ENCODE data around the gene ABLIM3.

ABLIM3 gene

GRCh38 chr5:149195337-149195887, 54.1 kb downstream of the ABLIM3 start:
- FAIRE-seq = no peak

DNA sequence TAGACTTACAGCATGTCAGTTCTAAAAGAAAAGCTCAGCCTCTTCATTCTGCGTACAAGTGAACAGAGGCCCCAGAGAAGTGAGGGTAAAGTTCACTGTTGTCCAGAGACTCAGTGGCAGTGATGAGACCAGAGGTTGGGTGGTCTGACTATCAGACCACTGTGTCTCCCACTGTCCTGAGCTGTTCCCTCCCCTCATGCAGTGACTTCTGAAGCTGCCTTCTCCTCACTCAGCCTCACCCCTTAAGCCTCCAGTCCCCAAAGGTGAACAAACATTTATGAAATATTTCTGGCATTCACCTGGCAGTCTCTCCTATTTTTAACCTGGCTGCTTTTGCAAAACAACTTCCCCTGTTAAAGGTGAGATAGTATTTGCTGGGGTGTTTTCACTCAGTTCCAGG, 54.7 kb downstream of the ABLIM3 start:
- no peak for FAIRE-seq

DNA sequence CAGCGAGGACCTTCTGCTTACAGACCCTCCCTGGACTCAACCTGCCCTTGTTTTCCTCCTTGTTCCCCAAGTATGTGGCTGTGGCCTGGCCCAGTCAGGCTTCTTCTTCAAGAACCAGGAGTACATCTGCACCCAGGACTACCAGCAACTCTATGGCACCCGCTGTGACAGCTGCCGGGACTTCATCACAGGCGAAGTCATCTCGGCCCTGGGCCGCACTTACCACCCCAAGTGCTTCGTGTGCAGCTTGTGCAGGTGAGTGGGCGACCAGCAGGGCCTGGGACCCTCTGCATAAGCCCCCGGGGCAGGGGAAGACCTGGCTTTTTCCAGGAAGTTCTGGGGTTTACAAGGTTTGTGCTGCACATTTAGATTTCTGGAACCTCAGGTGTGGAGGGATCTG, 56.9 kb downstream of the ABLIM3 start:
- no peak for FAIRE-seq

GRCh38 chr5:149200355-149200754, 59.1 kb downstream of the ABLIM3 start:
- FAIRE-seq = no peak

DNA sequence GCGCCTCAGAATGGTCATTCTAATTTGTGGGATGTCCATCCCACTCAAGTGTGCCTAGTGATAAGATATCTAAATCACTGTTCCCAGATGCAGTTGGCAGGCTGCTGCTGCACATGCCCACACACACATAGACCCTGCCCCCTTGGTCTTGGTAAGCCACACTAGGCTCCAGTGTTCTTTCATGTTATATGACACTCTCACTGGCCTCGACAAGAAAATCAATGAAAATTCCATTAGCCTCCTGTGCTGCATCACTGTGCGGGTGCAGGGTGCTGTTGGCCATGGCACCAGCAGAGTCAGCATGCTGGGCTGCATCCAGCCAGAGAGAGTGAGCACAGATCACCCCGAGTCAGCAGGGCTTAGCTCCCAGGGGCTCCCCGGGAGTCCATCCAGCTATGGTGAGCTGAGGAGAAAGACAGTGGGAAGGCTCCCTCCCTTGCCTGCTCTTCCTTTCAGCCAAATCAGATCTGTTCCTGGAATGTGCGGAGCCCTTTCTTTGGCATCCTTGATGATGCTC, 59.9 kb downstream of the ABLIM3 start:
- no peak for FAIRE-seq

DNA sequence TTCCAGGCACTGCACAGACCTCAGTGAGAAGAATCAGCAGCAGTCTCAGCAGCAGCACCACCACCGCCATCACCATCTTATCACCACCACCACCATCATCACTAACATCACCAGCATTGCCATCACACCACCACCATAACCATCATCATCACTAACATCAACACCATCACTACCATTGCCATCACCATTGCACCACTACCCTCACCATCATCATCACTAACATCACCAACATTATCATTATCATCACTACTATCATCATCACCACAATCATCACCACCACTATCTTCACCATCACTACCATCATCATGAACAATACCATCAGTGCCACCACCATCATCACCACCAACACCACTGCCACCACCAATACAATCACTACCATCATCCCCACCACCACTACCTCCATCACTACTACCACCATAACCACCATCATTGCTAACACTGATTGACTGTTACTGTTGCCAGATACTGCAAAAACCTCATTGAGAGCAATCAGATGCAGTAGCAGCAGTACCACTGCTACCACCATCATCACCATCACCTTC, 61.7 kb downstream of the ABLIM3 start:
- FAIRE-seq = no peak

DNA sequence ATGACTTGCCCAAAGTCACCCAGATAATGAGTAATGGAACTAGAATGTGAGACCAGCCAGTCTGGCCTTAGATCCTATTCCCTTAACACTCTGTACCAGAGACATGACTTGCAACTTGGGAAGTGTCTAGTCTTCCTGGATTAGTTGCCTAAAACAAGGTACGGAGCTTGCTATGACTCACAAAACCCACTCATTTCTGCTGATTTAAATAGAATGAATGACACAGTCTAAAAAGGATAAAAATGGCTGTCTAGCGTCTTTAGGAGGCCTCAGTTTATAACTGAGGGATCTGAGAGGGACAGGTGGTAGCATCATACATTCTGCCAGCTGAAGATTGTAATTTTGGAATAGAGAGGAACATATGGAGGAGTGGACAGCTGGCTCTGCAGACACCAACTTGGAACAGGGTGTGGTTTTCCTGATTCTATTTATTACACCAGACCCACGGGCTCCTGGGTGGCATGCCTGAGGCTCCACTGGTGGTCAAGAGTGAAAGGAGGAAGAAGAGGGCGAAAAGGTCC, 62.7 kb downstream of the ABLIM3 start:
- FAIRE-seq = no peak

DNA sequence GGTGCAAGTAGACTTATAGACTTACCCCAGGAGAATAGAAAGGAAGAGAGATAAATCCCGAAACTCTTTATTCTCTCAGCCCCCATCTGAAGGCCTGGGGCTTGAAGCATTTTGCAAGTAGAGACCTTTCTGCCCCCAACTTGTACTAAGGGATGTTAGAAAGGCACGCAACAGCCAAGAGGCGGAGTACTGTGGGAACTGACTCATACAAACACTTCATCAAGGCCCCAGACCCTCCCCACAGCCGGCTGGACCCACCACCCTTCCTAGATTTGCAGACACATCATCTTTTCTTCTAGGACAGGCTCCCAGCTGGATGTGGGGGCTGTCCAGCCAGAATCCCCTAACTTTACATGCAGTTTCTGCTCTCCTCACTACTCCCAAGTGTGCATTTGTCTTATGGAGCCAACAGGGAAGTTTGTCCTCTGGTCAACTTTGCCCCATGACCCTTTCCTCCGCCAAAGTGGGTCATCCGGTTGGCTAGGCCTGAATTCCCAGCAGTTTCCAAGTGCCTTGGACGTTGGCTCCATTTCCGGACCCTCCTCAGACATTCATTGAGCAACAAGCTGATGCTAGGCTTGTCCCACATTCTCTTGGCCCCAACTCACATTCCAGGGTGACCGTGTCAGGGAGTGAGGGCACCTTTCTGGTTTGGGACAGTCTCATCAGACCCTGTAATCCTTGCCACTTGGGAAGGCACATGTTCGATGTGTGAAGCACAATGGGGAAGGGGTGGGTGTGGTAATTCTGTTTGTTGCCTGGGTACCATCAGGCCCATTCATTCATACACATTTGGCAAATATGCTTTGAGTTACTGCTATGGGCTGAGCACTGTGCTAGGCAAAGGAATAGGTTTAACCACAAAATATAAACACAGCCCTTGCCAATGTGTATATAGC, 64.6 kb downstream of the ABLIM3 start:
- no peak for FAIRE-seq

DNA sequence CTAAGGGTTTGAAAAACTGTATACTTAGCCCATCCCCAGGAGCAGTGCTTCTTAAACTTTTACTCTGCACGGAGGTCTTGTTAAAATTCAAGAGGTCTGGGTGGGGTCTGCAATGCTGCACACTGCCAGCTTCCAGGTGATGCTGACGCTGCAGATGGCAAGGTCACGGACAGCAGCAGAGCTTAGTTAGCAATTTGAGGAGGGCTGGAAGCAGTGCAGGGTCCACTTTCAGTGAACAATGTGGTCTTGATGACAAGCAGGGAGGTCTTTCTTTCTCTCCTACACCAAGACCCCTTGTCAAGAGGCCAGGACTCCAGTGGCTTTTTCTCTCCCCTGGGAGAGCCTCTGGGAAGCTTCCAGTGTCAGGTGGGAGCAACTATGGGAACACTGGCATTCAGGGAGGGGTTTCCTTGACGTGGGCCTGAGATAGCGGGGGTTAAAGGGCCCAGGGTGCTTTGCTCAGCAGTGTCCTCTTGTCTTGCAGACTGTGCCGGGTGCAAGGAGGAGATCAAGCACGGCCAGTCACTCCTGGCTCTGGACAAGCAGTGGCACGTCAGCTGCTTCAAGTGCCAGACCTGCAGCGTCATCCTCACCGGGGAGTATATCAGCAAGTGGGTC, 65.3 kb downstream of the ABLIM3 start:
- FAIRE-seq = no peak

GRCh38 chr5:149207831-149208230, 66.5 kb downstream of the ABLIM3 start:
- no peak for FAIRE-seq

DNA sequence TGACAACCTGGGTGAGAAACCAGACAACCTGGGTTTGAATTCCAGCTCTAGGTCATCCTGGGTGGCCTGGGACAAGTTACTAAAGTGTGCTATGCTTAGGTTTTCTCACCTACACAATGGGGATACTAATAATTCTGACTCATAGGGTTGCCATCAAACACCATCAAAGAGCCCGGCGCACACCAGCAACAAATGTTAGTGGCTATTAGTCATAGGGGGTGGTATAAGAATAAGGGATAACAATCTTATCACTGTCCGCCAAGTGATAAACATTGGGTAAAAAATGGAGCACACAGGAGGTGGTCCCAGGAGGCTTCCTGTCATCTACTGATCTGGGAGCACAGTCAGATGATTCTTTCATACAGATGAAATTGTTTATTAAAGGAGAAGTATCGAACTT, 68.9 kb downstream of the ABLIM3 start:
- no peak for FAIRE-seq

DNA sequence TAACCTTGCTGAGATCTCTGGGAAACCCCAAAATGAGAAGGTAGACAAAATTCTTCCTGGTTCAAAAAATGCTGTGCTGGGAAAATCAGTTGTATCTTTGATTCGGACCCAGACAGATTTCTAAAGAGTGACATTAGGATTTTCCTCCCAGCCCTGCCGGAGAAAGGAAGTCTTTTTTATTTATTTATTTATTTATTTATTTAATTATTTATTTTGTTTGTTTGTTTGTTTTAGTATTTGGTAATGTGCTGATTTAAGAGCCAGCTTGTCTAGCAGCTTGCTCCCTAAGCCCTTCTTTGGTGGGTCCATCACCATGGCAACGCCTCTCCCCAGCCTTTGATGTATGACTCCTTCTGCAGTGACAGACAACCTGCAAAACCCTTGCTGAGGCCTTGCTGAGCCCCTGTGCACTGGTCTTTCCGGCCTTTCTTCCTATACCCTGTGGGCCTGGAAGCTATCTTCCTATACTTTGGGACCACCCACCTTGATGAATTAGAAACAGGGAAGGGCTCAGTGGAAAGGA, 69.7 kb downstream of the ABLIM3 start:
- FAIRE-seq = no peak

- FAIRE-seq = no peak
These were observed 70.3 kb downstream of the ABLIM3 start for GRCh38 chr5:149211566-149211965.

DNA sequence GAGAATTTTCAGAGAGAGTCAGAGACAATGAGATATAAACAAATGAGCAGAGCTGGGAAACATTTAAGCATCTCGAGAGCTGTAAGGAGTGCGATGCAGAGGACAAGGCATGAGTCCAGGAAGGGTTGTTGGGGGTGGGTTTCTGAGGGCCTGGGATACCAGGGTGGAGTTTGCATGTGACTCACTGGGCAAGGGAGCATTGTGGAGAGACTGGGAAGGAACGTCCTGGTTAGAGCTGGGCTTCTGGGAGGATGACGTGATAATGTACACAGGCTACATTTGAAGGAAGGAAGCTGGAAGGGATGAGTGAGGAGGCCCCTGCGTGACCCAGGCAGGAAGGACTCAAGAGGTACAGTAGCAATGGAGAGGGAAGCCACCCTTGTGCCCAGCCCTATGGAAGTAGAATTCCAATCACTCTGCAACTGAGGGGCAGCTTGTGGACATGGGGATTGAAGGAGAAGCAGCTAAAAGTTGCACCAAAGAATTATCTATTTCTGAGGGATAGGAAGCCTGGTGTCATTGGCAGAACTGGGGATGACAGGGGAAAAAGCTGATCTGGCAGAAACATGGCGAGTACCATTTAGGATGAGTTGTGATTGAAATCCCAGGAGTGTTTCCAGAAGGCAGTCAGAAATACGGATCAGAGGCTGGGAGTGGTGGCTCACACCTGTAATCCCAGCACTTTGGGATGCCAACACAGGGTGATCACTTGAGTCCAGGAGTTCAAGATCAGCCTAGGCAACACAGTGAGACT, 71.1 kb downstream of the ABLIM3 start:
- no peak for FAIRE-seq

- no peak for FAIRE-seq
These were observed 72.1 kb downstream of the ABLIM3 start for GRCh38 chr5:149213264-149213880.

GRCh38 chr5:149215478-149216090, 74.3 kb downstream of the ABLIM3 start:
- FAIRE-seq = no peak

- FAIRE-seq = no peak
These were observed 75.2 kb downstream of the ABLIM3 start for GRCh38 chr5:149216496-149216895.

DNA sequence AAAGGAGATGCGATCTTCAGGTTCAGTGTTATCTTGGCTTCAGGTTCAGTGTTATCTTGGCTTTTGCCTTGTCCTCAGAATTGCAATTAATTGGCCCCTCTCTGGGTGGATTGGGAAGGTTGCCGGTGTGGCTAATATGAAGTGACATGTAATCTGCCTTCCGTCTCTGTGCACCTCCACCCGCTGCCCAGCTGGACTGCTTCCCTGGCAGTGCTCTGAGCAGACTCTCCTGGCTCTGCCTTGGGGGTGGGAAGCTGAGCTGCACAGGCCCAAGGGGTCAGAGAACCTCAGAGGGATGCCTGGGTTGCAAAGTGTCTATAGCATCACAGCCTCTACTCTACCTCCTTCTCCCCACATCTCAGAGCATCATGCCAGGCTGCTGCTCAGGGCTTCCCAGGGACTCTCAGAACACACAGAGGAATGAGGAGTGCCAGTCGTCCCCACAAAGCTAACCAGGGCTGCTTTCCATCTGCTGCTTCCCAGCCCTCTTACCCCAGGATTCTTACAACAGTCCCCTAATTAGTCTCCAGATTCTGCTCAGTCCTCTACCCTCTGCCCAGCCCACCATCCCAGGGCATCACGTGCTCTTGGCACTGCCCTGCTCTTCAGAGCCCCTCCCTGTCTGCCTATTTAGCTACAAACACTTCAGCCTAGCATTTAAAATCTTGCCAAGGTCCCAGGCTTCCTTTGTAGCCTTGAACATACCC, 76.0 kb downstream of the ABLIM3 start:
- FAIRE-seq = no peak

DNA sequence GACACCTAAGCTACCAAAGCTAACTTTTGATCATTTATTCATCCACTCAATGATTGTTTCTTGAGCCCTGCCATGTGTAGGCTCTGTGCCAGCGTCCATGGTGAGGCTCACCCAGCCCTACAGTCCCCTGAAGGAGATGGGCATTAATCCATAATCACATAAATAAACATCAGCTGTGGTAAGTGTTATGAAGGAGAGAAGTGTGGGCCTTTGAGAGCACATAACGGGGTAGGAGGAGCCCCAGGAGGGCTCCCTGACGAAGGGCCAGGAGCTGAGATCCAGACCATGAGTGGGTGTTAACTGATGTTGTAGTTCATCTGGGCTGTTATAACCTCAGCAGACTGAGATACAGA, 76.5 kb downstream of the ABLIM3 start:
- FAIRE-seq = no peak

- no peak for FAIRE-seq
These were observed 78.3 kb downstream of the ABLIM3 start for GRCh38 chr5:149219584-149219983.

GRCh38 chr5:149220750-149221149, 79.5 kb downstream of the ABLIM3 start:
- no peak for FAIRE-seq
